Activated naive CD8-positive, alpha-beta T cell treated with anti-CD3 and anti-CD28 coated beads, Interleukin-2, amount 10 ng/mL, durations not matched to agents 7 days and 5 days (primary cell): ENCODE data around the gene HEPH. TPM values are rescaled to one million over a fixed set of nuclear protein-coding genes. Genes with fewer than 3 reads are reported as not detected.

Experiments used
- total RNA-seq, 2 experiments: library from RNA; stranded (reverse); gene quantifications; one replicate each; pipeline ENCODE4 v1.2.3, GENCODE V29; 2021

Gene HEPH
- total RNA-seq, 2 experiments from 2014 or later: not detected

Other genes starting within 250 kb of the HEPH start
- gene VSIG4, start 124.2 kb upstream of the HEPH start, total RNA-seq: under 1 TPM; 0.30 to 0.48 TPM